Brain pericyte (primary cell): ENCODE results near the gene IVD.

ENCODE experiments used
- DNase-seq: peaks from one replicate; pipeline ENCODE4 v3.0.0-alpha.2; 2012; ENCODE audit warnings: low read depth, low spot score

IVD gene

GRCh38 chr15:40414816-40415215 is 9.2 kb downstream of the IVD start:
- DNase-seq: no peak

GRCh38 chr15:40415226-40415625 is 9.6 kb downstream of the IVD start:
- DNase-seq: no peak

DNA sequence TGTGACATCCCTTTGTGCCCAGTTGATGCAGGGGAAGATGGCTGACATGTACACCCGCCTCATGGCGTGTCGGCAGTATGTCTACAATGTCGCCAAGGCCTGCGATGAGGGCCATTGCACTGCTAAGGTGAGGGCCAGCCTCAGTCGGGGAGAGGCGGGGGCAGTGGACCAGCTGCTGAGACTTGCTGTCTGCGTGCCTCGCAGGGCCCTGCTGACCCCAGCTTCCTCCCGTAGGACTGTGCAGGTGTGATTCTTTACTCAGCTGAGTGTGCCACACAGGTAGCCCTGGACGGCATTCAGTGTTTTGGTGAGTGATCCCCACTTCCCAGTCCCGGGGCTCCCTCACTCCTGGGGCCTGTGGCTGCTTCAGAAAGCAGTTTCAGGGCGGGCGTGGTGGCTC is 10.5 kb downstream of the IVD start:
- no peak for DNase-seq

GRCh38 chr15:40418126-40418525 is 12.5 kb downstream of the IVD start:
- no peak for DNase-seq

- DNase-seq: no peak
Observed at GRCh38 chr15:40420071-40420713, 14.6 kb downstream of the IVD start.

DNA sequence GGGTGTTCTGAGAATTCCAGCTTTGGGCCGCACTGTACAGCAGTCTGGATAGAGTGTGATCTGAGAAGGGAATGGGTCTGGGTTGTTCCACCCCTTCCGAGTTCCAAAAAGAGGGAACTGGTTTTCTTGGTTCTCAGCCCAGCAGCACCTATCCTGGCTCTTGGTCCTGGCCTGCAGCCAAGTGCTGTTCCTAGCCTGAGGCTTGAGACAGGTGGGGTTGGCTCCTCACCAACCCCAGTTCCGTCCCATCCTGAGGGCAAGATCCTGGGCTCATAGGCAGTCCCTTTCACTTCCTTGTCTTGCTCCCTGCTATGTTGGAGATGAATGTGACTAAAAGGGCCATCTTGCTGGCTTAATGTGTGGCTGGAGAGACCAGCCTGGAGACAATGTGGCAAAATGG is 15.2 kb downstream of the IVD start:
- DNase-seq: no peak

DNA sequence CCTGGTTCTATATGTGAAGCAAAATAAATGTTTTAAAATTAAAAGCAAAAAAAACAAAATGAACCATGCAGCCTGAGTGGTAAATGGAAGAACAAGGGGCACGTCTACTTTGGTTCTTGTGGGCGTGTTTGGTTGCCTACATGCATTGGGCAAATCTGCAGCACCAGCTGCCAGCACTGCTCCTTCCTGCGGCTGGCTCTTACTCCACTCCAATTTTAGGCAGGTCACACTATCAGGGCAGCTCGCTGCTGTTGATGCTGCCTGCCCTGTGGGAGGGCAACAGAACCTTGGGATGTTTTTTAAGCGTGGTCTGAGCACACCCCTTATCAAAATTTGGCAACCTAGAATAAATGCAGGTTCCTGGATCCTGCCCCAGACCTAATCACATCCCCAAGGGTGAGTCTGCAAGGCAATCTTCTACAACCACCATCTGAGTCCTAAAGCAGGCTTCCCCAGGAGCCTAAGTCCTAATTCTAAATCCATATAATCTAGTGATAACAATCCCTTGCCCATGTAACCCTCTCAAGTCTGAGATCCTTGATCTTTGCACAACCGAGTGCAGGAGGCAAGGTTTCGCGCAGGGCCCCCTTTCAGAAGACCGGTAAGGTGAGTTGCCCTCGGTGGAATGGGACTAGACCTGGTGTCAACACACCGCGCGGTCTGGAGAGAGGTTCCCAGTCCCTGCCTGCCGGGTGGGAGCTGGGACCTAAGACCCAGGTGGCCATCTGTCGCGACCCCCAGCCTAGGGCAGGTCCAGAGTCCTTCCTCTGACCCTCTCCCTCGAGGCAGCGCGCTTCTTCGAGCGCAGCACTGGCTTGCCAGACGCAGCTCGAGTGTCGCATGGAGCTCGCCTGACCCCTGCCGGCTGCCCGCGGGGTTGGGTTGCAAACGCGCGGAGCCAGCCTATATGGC is 15.9 kb downstream of the IVD start:
- no peak for DNase-seq

DNA sequence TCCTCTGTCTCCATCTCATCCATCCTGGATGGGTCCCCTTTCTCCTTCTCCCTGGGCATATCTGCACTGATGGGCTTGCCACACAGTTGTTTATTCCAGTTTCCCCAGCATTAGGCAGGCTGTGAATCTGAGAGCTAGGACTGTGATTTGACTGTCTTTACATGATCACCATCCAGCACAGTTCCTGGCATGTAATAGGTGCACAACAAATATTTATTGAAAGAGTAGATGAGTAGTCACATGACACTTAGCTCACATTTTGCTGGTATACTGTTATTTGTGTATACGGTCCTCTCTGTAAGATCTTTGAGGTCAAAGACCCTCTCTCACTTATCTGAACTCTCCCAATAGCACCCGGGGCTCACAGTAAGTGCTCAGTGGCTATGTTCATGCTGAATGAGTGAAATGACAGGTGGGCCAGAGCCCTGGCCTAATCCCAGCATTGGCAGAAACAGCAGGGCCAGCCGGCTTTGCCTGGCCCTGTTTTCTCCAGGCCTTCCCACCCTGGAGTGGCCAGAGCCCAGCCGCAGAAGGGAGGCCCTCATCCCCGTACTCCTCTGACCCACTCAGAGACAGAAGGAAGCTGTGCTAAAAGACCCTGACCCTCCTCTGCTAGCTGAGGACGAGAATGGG is 19.0 kb downstream of the IVD start:
- DNase-seq: no peak

GRCh38 chr15:40425681-40426080 is 20.1 kb downstream of the IVD start:
- DNase-seq: no peak

- no peak for DNase-seq
Observed at GRCh38 chr15:40427188-40427587, 21.6 kb downstream of the IVD start.

DNA sequence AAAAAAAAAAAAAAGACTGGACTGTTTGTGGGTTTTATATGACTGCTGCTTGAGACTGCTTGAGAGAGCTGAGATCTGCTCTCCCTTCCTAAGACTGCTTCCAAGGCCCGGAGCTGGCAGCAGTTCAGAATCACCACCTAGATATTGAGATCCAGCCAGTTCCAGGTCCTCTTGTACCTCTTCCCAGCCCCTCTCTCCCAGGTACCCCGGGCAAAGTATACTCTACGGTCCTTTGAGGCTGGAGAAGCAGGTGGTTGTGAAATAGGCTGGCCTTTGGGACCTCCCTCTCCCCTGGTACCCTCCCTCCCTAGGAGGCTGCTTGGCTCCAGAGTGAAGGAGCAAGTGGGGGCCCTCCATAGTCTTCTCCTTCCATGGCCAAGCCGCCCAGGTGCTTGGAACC is 22.6 kb downstream of the IVD start:
- DNase-seq: no peak

DNA sequence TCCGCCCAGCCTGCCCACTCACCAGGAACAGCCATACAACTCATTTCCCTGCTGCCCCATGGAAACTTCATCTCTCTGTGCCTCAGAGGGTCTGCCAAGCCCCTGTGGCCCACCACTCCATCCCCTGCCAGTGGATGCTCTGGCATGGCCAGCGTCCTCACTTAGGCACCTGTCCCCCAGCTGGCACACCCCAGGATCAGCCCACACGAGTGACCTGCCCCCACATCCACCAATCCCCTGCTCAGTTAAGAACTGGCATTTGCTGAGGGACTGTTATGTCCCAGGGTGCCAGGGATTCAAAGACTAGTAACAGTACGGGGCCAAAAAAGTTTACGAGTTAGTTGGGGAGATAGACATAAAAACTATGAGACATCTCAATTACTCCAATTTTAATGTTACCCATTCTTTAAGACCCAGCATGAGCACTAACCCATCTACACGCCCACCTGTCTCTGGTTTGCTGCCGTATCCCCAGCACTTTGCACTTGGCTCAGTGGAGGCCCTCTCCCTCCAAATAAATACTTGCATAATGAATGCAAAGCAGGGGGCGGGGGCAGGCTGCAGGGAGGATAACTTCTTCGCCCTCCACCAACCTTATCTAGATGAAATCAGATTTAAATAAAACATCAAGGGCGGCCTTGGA is 23.6 kb downstream of the IVD start:
- DNase-seq: no peak

DNA sequence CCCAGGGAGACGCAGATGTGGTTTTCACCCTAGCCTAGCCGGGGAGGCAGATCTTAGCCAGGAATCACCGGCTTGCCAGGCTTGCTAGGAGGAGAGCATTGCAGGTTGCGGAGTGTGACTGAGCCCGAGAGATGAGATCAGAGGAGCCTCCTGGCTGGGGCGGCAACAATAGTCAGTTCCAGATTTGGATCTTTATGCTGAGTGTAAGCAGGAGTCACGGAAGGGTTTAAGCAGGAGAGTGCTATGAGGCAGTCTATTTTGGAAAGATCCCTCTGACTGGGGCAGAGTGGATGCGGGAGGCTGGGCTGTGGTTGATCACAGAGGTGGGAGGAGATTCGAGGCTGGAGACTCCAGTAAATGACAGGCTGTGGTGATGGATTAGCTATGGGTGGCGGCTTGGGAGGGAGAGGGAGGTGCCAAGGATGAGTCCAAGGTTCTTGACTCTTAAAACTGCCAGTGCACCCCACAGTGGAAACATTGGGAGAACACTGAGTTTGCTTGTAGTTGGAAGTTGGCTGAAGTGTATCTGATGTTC is 24.7 kb downstream of the IVD start:
- no peak for DNase-seq

DNA sequence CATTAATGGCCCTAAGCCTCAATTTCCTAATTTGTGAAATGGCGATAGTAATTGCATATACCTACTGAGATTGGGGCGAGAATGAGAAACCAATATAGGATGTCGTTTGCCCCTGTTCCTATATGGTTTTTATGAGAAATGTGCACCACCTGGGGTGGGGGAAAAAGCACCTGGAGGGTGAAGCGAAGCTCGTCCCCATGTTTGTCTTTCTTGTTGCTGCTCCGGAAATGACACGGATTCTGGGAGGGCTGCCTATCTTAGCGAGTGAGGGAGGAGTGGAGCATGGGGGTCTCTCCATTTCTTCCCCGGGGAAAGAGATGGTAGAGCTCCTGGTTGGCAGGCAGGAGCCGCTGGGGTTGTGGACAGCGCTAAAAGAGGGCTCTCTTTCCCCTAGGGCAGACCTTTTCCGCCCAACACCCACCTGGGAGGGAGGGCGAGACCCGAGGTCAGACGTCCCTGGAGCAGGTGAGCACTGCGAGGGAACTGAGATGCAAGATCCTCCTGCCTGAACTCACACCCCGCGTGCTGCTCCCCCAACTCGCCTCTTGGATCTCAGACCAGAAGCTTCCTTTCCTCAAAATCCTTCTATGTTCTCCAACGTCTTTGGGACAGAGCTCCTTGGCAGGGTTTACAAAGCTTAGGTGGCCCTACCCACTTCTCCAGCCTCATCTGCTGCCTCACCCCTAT is 29.6 kb downstream of the IVD start:
- no peak for DNase-seq

DNA sequence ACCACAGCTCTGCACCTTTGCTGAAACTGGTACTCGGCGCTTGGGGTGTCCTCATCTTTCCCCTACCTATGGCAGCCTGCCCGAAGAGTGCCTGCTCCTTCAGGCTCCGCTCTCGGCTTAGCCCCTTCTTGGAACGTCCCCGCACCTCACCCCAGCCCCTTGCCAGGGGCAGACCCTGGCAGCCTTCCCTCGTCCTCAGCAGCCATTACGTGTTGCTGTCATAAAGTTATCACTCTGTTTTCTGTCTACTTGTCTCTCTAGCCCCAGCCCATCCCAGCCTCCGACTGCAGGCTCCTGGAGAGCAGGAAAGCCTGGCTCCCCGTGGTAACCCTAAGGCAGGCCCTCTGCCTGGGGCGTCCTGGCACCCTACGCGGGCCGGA is 30.1 kb downstream of the IVD start:
- DNase-seq: no peak

GRCh38 chr15:40436116-40436891 is 30.7 kb downstream of the IVD start:
- no peak for DNase-seq

DNA sequence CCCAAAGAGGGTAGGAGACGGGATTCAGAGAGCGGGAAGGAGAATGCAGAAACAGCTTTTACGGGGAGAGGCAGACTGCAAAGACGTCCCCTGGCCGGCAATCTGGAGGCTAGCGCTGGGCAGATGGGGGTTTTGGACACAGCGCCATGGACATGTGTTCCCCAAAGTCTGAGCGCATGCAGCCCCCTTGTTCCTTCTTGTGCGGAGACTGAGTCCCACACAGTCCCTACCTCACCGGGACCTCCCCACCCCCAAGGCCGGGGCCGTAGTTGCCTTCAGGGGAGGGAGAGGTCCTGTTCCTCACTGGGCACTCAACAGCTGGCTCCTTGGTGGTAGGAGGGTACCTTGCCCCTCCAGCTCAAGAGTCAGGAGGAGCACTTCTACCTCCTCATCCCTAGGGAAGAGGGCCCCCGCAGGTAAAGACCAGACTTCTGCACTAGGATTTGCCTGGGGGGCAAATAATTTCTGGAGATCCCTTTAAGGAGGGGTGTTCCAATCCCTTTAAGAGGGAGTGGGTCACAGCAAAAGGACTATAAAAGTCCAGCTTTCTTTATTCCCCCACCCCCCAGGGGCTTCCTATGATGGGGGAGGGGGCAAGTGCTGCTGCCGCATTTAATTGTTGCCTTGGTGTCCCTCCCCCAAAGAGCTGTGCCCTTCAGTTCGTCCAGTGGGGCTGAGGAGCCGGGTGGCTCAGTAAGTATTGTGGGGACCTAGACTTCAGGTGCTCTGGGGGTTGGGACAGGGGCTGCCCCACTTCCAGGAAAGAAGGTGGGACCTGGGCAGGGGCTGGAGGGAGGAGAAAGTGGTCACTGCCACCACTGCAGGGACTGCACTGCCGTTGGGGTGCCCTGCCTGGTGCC is 31.5 kb downstream of the IVD start:
- no peak for DNase-seq

- no peak for DNase-seq
Observed at GRCh38 chr15:40437752-40438687, 32.4 kb downstream of the IVD start.

- DNase-seq: no peak
Observed at GRCh38 chr15:40438712-40439111, 33.1 kb downstream of the IVD start.
